Type B pancreatic cell (in vitro differentiated cells): ENCODE results near the gene SSRP1. TPM values are rescaled to one million over a fixed set of nuclear protein-coding genes. Genes with fewer than 3 reads are reported as not detected.
A peak's percentile ranks its signal among the peaks of the same experiment; 100 is the strongest.

Source experiments
- DNase-seq: peaks from one replicate; pipeline ENCODE4 v3.0.0; 2021; ENCODE audit warnings: mixed read lengths; ENCODE audit not compliant: unreplicated experiment; ENCODE audit errors: extremely low spot score
- H3K27ac Mint-ChIP-seq: 2 replicates; pipeline ENCODE4 v1.8.0; 2021; ENCODE audit warnings: mild to moderate bottlenecking, mixed read lengths
- H3K27me3 Mint-ChIP-seq: 2 replicates; pipeline ENCODE4 v1.8.0; 2021; ENCODE audit warnings: mixed read lengths
- H3K36me3 Mint-ChIP-seq: 2 replicates; pipeline ENCODE4 v1.8.0; 2021; ENCODE audit warnings: mixed read lengths
- H3K4me1 Mint-ChIP-seq: one replicate; pipeline ENCODE4 v1.8.0; 2021; ENCODE audit warnings: mixed read lengths; ENCODE audit not compliant: unreplicated experiment
- H3K4me3 Mint-ChIP-seq: 2 replicates; pipeline ENCODE4 v1.8.0; 2021; ENCODE audit warnings: mild to moderate bottlenecking, mixed read lengths
- H3K9me3 Mint-ChIP-seq: 2 replicates; pipeline ENCODE4 v1.8.0; 2021; ENCODE audit warnings: mixed read lengths
- CTCF ChIP-seq: fragments of 200-600 bp; sonication (generic); conservative IDR thresholded peaks from 2 replicates; pipeline ENCODE4 v1.5.0; 2021; ENCODE audit warnings: antibody characterized with exemption, mild to moderate bottlenecking
- long read RNA-seq: library from polyadenylated mRNA; unstranded; transcript quantifications from one replicate; pipeline ENCODE4 v2.0.0, GENCODE V29; 2020
- total RNA-seq: library from RNA; stranded (reverse); gene quantifications from 2 replicates; pipeline ENCODE4 v1.2.1, GENCODE V29; 2021; ENCODE audit warnings: low replicate concordance

The SSRP1 gene, protein sequence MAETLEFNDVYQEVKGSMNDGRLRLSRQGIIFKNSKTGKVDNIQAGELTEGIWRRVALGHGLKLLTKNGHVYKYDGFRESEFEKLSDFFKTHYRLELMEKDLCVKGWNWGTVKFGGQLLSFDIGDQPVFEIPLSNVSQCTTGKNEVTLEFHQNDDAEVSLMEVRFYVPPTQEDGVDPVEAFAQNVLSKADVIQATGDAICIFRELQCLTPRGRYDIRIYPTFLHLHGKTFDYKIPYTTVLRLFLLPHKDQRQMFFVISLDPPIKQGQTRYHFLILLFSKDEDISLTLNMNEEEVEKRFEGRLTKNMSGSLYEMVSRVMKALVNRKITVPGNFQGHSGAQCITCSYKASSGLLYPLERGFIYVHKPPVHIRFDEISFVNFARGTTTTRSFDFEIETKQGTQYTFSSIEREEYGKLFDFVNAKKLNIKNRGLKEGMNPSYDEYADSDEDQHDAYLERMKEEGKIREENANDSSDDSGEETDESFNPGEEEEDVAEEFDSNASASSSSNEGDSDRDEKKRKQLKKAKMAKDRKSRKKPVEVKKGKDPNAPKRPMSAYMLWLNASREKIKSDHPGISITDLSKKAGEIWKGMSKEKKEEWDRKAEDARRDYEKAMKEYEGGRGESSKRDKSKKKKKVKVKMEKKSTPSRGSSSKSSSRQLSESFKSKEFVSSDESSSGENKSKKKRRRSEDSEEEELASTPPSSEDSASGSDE
- 108 and 164 TPM in 2 replicates for total RNA-seq
- long read RNA-seq, transcript SSRP1-201 (17 exons, 2,819 nt) = major isoform, 8 of 62 reads
- long read RNA-seq, partial matches to known transcripts = 50 of 62 reads
- long read RNA-seq, other reads (novel, unspliced or antisense) = 4 of 62 reads

- H3K4me1 Mint-ChIP-seq = peaks cover 45% of the 10 kb centered on the region
- H3K36me3 Mint-ChIP-seq = peaks cover 15% of the 10 kb centered on the region
Observed at GRCh38 chr11:57335343-57336110, at the start of gene SSRP1. SSRP1 (minus strand) TSS chr11:57335892; CDS start chr11:57335121, 771 bp downstream.

DNA sequence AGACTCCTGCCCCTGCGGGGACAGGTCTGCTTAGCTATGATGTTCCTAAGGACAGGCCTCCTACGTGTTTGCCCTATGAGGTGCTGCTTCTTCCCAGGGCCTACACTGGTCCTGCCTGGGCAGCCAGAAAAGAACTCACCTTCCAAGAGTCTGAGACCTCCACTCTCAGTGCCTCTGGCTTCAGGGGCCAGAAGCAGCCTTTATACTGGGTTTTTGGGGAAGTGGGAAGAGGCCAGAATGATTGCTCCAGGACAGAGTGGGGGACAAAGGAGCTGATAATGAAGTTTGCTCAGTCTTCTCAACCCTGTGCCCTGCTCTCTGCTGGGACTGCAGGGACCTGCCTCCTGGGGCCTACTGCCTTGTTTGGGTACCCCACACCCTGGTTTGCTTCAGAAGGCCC lies 45.3 kb upstream of the SSRP1 start, which contains the start of gene PRG3:
Gene PRG3, minus strand, starts transcription at position 176 of the 400 bp plus-strand sequence. CDS start 442 bp downstream, outside the sequence.
- no peak for TF ChIP-seq CTCF
- Mint-ChIP-seq H3K4me3 (no peak within 1 kb of the TSS), H3K4me1 (no peaks in the 10 kb centered on the region), H3K36me3 (no peaks in the 10 kb centered on the region), H3K9me3 (no peaks in the 10 kb centered on the region), H3K27me3 (peaks cover 47% of the 10 kb centered on the region), H3K27ac (no peak within 1 kb of the TSS)
- DNase-seq = no peak

More at GRCh38 chr11:57335343-57336110, at the start of gene SSRP1:
- no peak for TF ChIP-seq CTCF
- H3K27ac Mint-ChIP-seq = peak within 1 kb of the TSS; percentile 98
- H3K9me3 Mint-ChIP-seq = no peaks in the 10 kb centered on the region
- peak within 1 kb of the TSS; percentile 95 for H3K4me3 Mint-ChIP-seq
- H3K27me3 Mint-ChIP-seq = peaks cover 3% of the 10 kb centered on the region
- DNase-seq = peak; percentile 86

DNA sequence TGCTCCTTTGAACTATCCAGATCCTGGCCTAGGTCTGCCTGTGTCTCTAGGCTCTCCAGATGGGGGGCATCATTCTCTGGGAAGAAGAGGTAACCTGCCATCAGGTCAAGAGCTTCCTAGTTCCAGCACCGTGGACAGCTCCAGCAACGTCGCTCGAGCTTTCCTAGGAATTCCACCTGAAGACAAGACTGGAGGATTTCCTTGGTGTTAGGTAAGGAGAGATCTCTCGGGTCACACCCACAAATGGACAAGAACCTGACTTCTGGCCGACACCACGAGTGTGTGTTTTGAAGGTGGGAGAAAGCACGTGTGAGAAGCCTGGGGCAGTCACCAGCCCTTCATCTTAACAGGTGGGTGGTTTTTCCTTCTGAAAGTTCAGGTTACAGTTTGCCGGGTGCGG lies 44.0 kb upstream of the SSRP1 start:
- no peak overlapping the region for H3K27ac Mint-ChIP-seq
- H3K9me3 Mint-ChIP-seq = no peaks in the 10 kb centered on the region
- no peak for TF ChIP-seq CTCF
- no peaks in the 10 kb centered on the region for H3K36me3 Mint-ChIP-seq
- no peaks in the 10 kb centered on the region for H3K4me1 Mint-ChIP-seq
- no peak overlapping the region for H3K4me3 Mint-ChIP-seq
- peaks cover 38% of the 10 kb centered on the region for H3K27me3 Mint-ChIP-seq
- no peak for DNase-seq

DNA sequence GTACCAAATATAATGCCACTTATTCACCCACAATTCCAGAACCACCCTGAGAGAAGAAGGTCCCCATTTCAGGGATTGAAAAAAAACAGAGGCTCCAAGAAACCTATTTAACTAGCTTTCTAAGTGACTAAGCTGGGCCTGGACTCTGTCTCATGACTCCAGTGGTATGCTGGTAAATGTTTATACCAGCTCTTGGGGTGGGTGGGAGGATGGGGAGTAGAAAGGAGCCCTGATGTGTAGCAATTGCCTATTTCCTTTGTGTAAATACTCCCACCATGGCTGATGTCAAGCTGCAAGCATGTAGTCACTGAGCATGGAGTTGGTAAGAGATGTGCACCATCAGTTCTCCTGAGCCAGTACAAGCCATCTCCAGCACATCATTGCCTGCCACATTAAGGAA lies 42.5 kb upstream of the SSRP1 start:
- peaks cover 33% of the 10 kb centered on the region for H3K27me3 Mint-ChIP-seq
- no peaks in the 10 kb centered on the region for H3K36me3 Mint-ChIP-seq
- H3K9me3 Mint-ChIP-seq = no peaks in the 10 kb centered on the region
- no peak overlapping the region for H3K4me3 Mint-ChIP-seq
- no peak for DNase-seq
- H3K27ac Mint-ChIP-seq = no peak overlapping the region
- no peaks in the 10 kb centered on the region for H3K4me1 Mint-ChIP-seq
- TF ChIP-seq CTCF = no peak

DNA sequence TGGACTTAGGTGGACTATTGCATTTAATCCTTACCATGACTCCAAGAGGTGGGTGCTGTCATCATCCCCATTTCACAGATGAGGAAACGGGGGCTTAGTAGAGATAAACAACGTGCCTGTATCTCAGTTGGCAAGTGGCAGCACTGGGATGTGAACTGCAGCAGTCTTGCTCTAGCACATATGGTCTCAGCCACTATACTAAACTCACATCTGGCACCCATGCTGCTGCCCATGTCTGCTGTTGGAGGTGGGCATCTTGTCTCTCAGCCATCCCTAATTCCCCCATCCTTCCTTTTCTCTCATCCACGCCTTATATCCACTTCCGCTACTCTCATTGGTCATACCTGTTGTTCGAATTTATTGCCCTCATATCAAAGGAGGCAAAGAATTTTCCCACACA lies 41.4 kb upstream of the SSRP1 start:
- no peak overlapping the region for H3K27ac Mint-ChIP-seq
- no peak for TF ChIP-seq CTCF
- no peak overlapping the region for H3K4me3 Mint-ChIP-seq

More for the DNA sequence above, 41.4 kb upstream of the SSRP1 start:
- Mint-ChIP-seq H3K27me3 (peaks cover 34% of the 10 kb centered on the region), H3K9me3 (no peaks in the 10 kb centered on the region), H3K36me3 (no peaks in the 10 kb centered on the region), H3K4me1 (no peaks in the 10 kb centered on the region)
- no peak for DNase-seq
